B cell (primary cell): Measurements from ENCODE around the gene LAMA2. TPM values are rescaled to one million over a fixed set of nuclear protein-coding genes. Genes with fewer than 3 reads are reported as not detected.

Source experiments
- ATAC-seq: fragments of 200-7000 bp; cut with Tn5 transposase; one replicate; pipeline ENCODE4 v1.10.0; 2021; ENCODE audit warnings: low read depth, mild to moderate bottlenecking, moderate number of reproducible peaks, moderate library complexity
- CTCF ChIA-PET: fragments of 350-600 bp; sonication (Branson Sonifier 250); formaldehyde crosslinking; loops from one replicate; lab custom pipeline; 2021; ENCODE audit warnings: antibody characterized with exemption, inconsistent platforms; lab: Charles Lee
- POLR2A ChIA-PET: fragments of 350-600 bp; sonication (Branson Sonifier 250); formaldehyde crosslinking; loops from one replicate; lab custom pipeline; 2021; ENCODE audit warnings: antibody characterized with exemption; lab: Charles Lee
- DNase-seq: peaks from one replicate; pipeline ENCODE4 v3.0.0; 2013
- H2AFZ ChIP-seq: 2 replicates; pipeline ENCODE4 v1.6.1; 2012; ENCODE audit warnings: mild to moderate bottlenecking, low read depth, low read length; ENCODE audit not compliant: insufficient read depth, poor library complexity, severe bottlenecking
- H3K27ac ChIP-seq, 2 donors: 1 replicate in 1 of 2; 2 replicates in 1 of 2; pipeline ENCODE4 v1.5.1; 2012 to 2013; ENCODE audit warnings: low read length in 2 of 2, mild to moderate bottlenecking in 2 of 2, moderate library complexity in 1 of 2
- H3K27me3 ChIP-seq, 4 experiments: fragments of 200-600 bp in 1 of 4; sonication (generic) in 1 of 4; replicated peaks in 1 of 4; 1 replicate in 2 of 4; 2 replicates in 2 of 4; pipeline versions ENCODE4 v1.6.1 to v1.7.0; 2013 to 2016; ENCODE audit warnings: low read length in 3 of 4, mild to moderate bottlenecking in 2 of 4, mixed read lengths in 1 of 4, moderate library complexity in 1 of 4; ENCODE audit not compliant: insufficient read depth in 4 of 4, control insufficient read depth in 3 of 4; ENCODE audit errors: control extremely low read depth in 1 of 4
- H3K36me3 ChIP-seq, 2 experiments: replicated peaks in 1 of 2; 1 replicate in 1 of 2; 2 replicates in 1 of 2; pipeline versions ENCODE4 v1.6.1 to v1.7.1; 2013; ENCODE audit warnings: low read length in 1 of 2; ENCODE audit not compliant: insufficient read depth in 2 of 2, control insufficient read depth in 1 of 2; ENCODE audit errors: control extremely low read depth in 1 of 2, extremely low read depth in 1 of 2
- H3K4me1 ChIP-seq, 2 donors: fragments of 200-600 bp in 1 of 2; sonication (generic) in 1 of 2; 1 replicate in 1 of 2; 2 replicates in 1 of 2; pipeline versions ENCODE4 v1.5.1 to v1.6.1; 2013 to 2017; ENCODE audit warnings: low read length in 2 of 2; ENCODE audit not compliant: control insufficient read depth in 2 of 2, insufficient read depth in 2 of 2
- H3K4me2 ChIP-seq: replicated peaks from 2 replicates; pipeline ENCODE3; 2012; ENCODE audit warnings: mild to moderate bottlenecking, low read depth, low read length; ENCODE audit not compliant: poor library complexity, severe bottlenecking
- H3K4me3 ChIP-seq, 5 experiments: fragments of 200-600 bp in 1 of 5; sonication (generic) in 1 of 5; 1 replicate in 3 of 5; 2 replicates in 2 of 5; pipeline versions ENCODE4 v1.5.1 to v1.7.0; 2011 to 2016; ENCODE audit warnings: low read length in 4 of 5, mild to moderate bottlenecking in 4 of 5, low read depth in 2 of 5, control low read depth in 1 of 5, moderate library complexity in 1 of 5; ENCODE audit not compliant: insufficient read depth in 1 of 5; ENCODE audit errors: control extremely low read depth in 1 of 5, extremely low read depth in 1 of 5
- H3K79me2 ChIP-seq: fragments of 200-600 bp; sonication (generic); one replicate; pipeline ENCODE4 v1.6.0; 2016; ENCODE audit warnings: low read length; ENCODE audit not compliant: control insufficient read depth, insufficient read depth
- H3K9ac ChIP-seq: fragments of 200-600 bp; sonication (generic); 2 replicates; pipeline ENCODE4 v1.6.1; 2017; ENCODE audit warnings: mild to moderate bottlenecking, low read length, moderate library complexity
- H3K9me3 ChIP-seq, 3 donors: one replicate each; pipeline versions ENCODE4 v1.6.1 to v1.7.1; 2013; ENCODE audit warnings: low read length in 2 of 3; ENCODE audit not compliant: control insufficient read depth in 2 of 3, insufficient read depth in 1 of 3; ENCODE audit errors: control extremely low read depth in 1 of 3
- H4K20me1 ChIP-seq: 2 replicates; pipeline ENCODE4 v1.6.0; 2012; ENCODE audit warnings: mild to moderate bottlenecking, low read length; ENCODE audit not compliant: insufficient read depth, control insufficient read depth, poor library complexity, severe bottlenecking
- H3K27ac Mint-ChIP-seq: one replicate; pipeline ENCODE4 v1.8.0; 2021; ENCODE audit warnings: mixed read lengths
- H3K27me3 Mint-ChIP-seq: one replicate; pipeline ENCODE4 v1.8.0; 2021; ENCODE audit warnings: mixed read lengths
- H3K4me1 Mint-ChIP-seq: one replicate; pipeline ENCODE4 v1.8.0; 2021; ENCODE audit warnings: mixed read lengths
- H3K4me3 Mint-ChIP-seq: one replicate; pipeline ENCODE4 v1.8.0; 2021; ENCODE audit warnings: mixed read lengths
- H3K9me3 Mint-ChIP-seq: one replicate; pipeline ENCODE4 v1.8.0; 2022; ENCODE audit warnings: mixed read lengths; ENCODE audit not compliant: insufficient read depth
- EZH2 ChIP-seq: IDR thresholded peaks from 2 replicates; pipeline ENCODE4 v1.6.1; 2012; ENCODE audit warnings: borderline replicate concordance, low read depth, mild to moderate bottlenecking, moderate library complexity, low read length; ENCODE audit not compliant: insufficient read depth, poor library complexity, severe bottlenecking
- WGBS: methylation state at CpG from one replicate; pipeline ENCODE4 v1.1.5; 2013; ENCODE audit warnings: missing lambda C conversion rate; ENCODE audit not compliant: insufficient coverage; 5-methylcytosine and 5-hydroxymethylcytosine counted together
- intact Hi-C: fragments of 100-400 bp; cut with micrococcal nuclease; formaldehyde crosslinking; loops from one replicate; pipeline ENCODE4 v1.10.0; 2022
- polyA plus RNA-seq: library from polyadenylated mRNA; depleted of rRNA; stranded (reverse); fragments of >200 nt; gene quantifications from 2 replicates; pipeline ENCODE4 v1.2.3, GENCODE V29; 2012
- total RNA-seq, 2 donors: library from RNA; stranded (reverse); fragments of 120-200 nt in 1 of 2; gene quantifications; 1 replicate in 1 of 2; 2 replicates in 1 of 2; pipeline versions ENCODE4 v1.2.3 to v1.2.4, GENCODE V29; 2013 to 2022
- TF ChIP-seq, protein P1 (sequence below): fragments of 200-600 bp; IDR thresholded peaks from one replicate; pipeline ENCODE4 v1.8.0; 2022; ENCODE audit warnings: antibody characterized with exemption, mild to moderate bottlenecking

The LAMA2 gene
- total and polyA plus RNA-seq, 2 donors (not counting 1 experiment from before 2014, with no cell fraction given), result 0.16 TPM; not detected in 1

DNA sequence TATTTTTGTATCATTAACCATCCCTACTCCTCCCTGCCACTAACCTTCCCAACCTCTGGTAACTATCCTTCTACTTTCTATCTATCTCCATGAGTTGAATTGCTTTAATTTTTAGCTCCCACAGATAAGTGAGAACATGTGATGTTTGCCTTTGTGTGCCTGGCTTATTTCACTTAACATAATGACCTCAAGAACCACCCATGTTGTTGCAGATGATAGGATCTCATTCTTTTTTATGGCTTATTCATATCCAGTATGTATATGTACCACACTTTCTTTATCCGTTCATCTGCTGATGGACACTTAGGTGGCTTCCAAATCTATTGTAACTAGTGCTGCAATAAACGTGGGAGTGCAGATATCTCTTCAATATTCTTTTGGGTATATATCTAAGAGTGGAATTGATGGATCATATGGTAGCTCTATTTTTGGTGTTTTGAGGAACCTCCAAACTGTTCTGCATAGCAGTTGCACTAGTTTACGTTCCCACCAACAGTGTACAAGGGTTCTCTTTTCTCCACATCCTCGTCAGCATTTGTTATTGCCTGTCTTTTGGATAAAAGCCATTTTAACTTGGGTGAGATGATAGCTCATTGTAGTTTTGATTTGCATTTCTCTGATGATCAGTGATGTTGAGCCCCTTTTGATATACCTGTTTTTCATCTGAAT, 625.7 kb downstream of the LAMA2 start:
- DNase-seq (no peak), ATAC-seq (no peak)
- H3K4me1 ChIP-seq, result no peaks in the 10 kb centered on the region
- no peak overlapping the region for H3K4me2 ChIP-seq
- WGBS, result 0% methylated on average over 1 of the region's 4 CpGs
- no peak overlapping the region for H3K27ac ChIP-seq
- CTCF ChIA-PET, result interaction anchor here (1.6 kb wide), 1 partner anchor 9 kb away, joined by 5 read pairs; no protein-coding TSS in a partner anchor
- POLR2A ChIA-PET, result no interaction called here
- no peaks in the 10 kb centered on the region for H3K27me3 ChIP-seq
- Mint-ChIP-seq H3K4me3 (no peak overlapping the region), H3K9me3 (no peaks in the 10 kb centered on the region), H3K27ac (no peak overlapping the region), H3K27me3 (peaks cover 2% of the 10 kb centered on the region), H3K4me1 (no peaks in the 10 kb centered on the region)
- H3K9me3 ChIP-seq, result no peaks in the 10 kb centered on the region
- no peak overlapping the region for H2AFZ ChIP-seq
- intact Hi-C loops, result no loop called here
- H3K36me3 ChIP-seq, result no peaks in the 10 kb centered on the region
- no peaks in the 10 kb centered on the region for H4K20me1 ChIP-seq
- H3K4me3 ChIP-seq, result no peak overlapping the region
- TF ChIP-seq, protein P1, sequence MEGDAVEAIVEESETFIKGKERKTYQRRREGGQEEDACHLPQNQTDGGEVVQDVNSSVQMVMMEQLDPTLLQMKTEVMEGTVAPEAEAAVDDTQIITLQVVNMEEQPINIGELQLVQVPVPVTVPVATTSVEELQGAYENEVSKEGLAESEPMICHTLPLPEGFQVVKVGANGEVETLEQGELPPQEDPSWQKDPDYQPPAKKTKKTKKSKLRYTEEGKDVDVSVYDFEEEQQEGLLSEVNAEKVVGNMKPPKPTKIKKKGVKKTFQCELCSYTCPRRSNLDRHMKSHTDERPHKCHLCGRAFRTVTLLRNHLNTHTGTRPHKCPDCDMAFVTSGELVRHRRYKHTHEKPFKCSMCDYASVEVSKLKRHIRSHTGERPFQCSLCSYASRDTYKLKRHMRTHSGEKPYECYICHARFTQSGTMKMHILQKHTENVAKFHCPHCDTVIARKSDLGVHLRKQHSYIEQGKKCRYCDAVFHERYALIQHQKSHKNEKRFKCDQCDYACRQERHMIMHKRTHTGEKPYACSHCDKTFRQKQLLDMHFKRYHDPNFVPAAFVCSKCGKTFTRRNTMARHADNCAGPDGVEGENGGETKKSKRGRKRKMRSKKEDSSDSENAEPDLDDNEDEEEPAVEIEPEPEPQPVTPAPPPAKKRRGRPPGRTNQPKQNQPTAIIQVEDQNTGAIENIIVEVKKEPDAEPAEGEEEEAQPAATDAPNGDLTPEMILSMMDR, result no peak
- no peak for TF ChIP-seq EZH2
- H3K9ac ChIP-seq, result no peak overlapping the region
- H3K79me2 ChIP-seq, result no peaks in the 10 kb centered on the region

DNA sequence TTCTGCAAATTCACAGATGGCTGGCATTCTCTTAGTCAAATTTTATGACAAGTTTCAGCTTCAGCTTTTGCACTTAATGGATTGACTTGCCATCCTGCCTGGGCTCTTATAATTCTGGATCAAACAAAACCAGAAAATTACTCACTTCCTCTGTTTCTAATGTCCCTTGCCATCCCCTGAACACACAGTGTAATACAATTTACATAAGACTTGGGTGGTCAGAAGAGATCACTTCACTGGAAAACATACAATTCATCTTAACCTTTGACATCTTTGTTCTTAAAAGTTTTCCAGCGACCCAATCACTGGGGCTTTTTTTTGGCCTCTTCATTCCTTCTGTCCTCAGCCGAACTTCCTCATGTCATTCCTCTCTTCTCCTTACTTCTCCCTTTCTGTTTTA, 628.0 kb downstream of the LAMA2 start:
- DNase-seq (no peak), ATAC-seq (no peak)
- Histone ChIP-seq H2AFZ (no peak overlapping the region), H3K36me3 (no peaks in the 10 kb centered on the region), H3K9ac (no peak overlapping the region), H3K4me1 (no peaks in the 10 kb centered on the region), H3K27me3 (no peaks in the 10 kb centered on the region), H3K4me3 (no peak overlapping the region), H3K27ac (no peak overlapping the region), H4K20me1 (no peaks in the 10 kb centered on the region), H3K4me2 (no peak overlapping the region), H3K79me2 (no peaks in the 10 kb centered on the region), H3K9me3 (no peaks in the 10 kb centered on the region)
- Mint-ChIP-seq H3K4me3 (no peak overlapping the region), H3K9me3 (no peaks in the 10 kb centered on the region), H3K27me3 (peaks cover 2% of the 10 kb centered on the region), H3K4me1 (no peaks in the 10 kb centered on the region), H3K27ac (no peak overlapping the region)
- 100% methylated on average over 2 of the region's 2 CpGs for WGBS
- ChIA-PET POLR2A (no interaction called here), CTCF (no interaction called here)
- no peak for TF ChIP-seq EZH2
- TF ChIP-seq, protein P1, result no peak
- intact Hi-C loops, result no loop called here
